Measurements from ENCODE around the gene NOD1. TPM values are rescaled to one million over a fixed set of nuclear protein-coding genes. Genes with fewer than 3 reads are reported as not detected.

Gene NOD1
- total RNA-seq, 1 donor from 2014 or later: 7.8 TPM

GRCh38 chr7:30469303-30469702 is 9.3 kb downstream of the NOD1 start:
- DNase-seq (ENCODE audit: low read depth): peak; percentile 85
- no peaks in the 10 kb centered on the region for H3K27me3 ChIP-seq (ENCODE audit: control insufficient read depth, insufficient read depth, low read length)
- TF ChIP-seq CTCF (IDR thresholded peaks at IDR 0.05; ENCODE audit: insufficient read depth, low read length, poor library complexity, severe bottlenecking): peak; percentile 50
- H3K36me3 ChIP-seq (ENCODE audit: control insufficient read depth, insufficient read depth, low read length): no peaks in the 10 kb centered on the region
- no peak overlapping the region for H3K4me3 ChIP-seq (ENCODE audit: low read depth, low read length)

GRCh38 chr7:30468791-30469190 is 9.8 kb downstream of the NOD1 start:
- Histone ChIP-seq H3K36me3 (ENCODE audit: control insufficient read depth, insufficient read depth, low read length) (no peaks in the 10 kb centered on the region), H3K27me3 (ENCODE audit: control insufficient read depth, insufficient read depth, low read length) (no peaks in the 10 kb centered on the region), H3K4me3 (ENCODE audit: low read depth, low read length) (no peak overlapping the region)
- DNase-seq (ENCODE audit: low read depth): no peak
- TF ChIP-seq CTCF (IDR thresholded peaks at IDR 0.05; ENCODE audit: insufficient read depth, low read length, poor library complexity, severe bottlenecking): no peak

GRCh38 chr7:30468041-30468440 is 10.5 kb downstream of the NOD1 start:
- H3K27me3 ChIP-seq (ENCODE audit: control insufficient read depth, insufficient read depth, low read length): no peaks in the 10 kb centered on the region
- DNase-seq (ENCODE audit: low read depth): no peak
- H3K4me3 ChIP-seq (ENCODE audit: low read depth, low read length): no peak overlapping the region
- H3K36me3 ChIP-seq (ENCODE audit: control insufficient read depth, insufficient read depth, low read length): no peaks in the 10 kb centered on the region
- no peak for TF ChIP-seq CTCF (IDR thresholded peaks at IDR 0.05; ENCODE audit: insufficient read depth, low read length, poor library complexity, severe bottlenecking)

- Histone ChIP-seq H3K36me3 (ENCODE audit: control insufficient read depth, insufficient read depth, low read length) (no peaks in the 10 kb centered on the region), H3K27me3 (ENCODE audit: control insufficient read depth, insufficient read depth, low read length) (no peaks in the 10 kb centered on the region), H3K4me3 (ENCODE audit: low read depth, low read length) (no peak overlapping the region)
- no peak for TF ChIP-seq CTCF (IDR thresholded peaks at IDR 0.05; ENCODE audit: insufficient read depth, low read length, poor library complexity, severe bottlenecking)
- DNase-seq (ENCODE audit: low read depth): no peak
Observed at GRCh38 chr7:30467271-30467670, 11.3 kb downstream of the NOD1 start.

GRCh38 chr7:30466266-30466665 is 12.3 kb downstream of the NOD1 start:
- H3K27me3 ChIP-seq (ENCODE audit: control insufficient read depth, insufficient read depth, low read length): no peaks in the 10 kb centered on the region
- no peak for TF ChIP-seq CTCF (IDR thresholded peaks at IDR 0.05; ENCODE audit: insufficient read depth, low read length, poor library complexity, severe bottlenecking)
- DNase-seq (ENCODE audit: low read depth): no peak
- H3K4me3 ChIP-seq (ENCODE audit: low read depth, low read length): no peak overlapping the region
- no peaks in the 10 kb centered on the region for H3K36me3 ChIP-seq (ENCODE audit: control insufficient read depth, insufficient read depth, low read length)

GRCh38 chr7:30465811-30466180 is 12.8 kb downstream of the NOD1 start:
- no peak for TF ChIP-seq CTCF (IDR thresholded peaks at IDR 0.05; ENCODE audit: insufficient read depth, low read length, poor library complexity, severe bottlenecking)
- H3K36me3 ChIP-seq (ENCODE audit: control insufficient read depth, insufficient read depth, low read length): no peaks in the 10 kb centered on the region
- no peak for DNase-seq (ENCODE audit: low read depth)
- H3K27me3 ChIP-seq (ENCODE audit: control insufficient read depth, insufficient read depth, low read length): no peaks in the 10 kb centered on the region
- H3K4me3 ChIP-seq (ENCODE audit: low read depth, low read length): no peak overlapping the region
